Right kidney (tissue), 1 donor: Measurements from ENCODE around the gene PSMD2.
A peak's percentile ranks its signal among the peaks of the same experiment; 100 is the strongest.
"Not testable (repeated sequence)": the region's sequence is repeated elsewhere in the genome, so short reads cannot be mapped to it uniquely, and the experiment has no call there.

ENCODE experiments used
- DNase-seq: peaks from one replicate; pipeline ENCODE4 v3.0.0-alpha.2; 2016

The PSMD2 gene

GRCh38 chr3:184338511-184338945 lies 39.5 kb downstream of the PSMD2 start:
- peak; percentile 76 for DNase-seq

GRCh38 chr3:184339001-184339400 lies 40.0 kb downstream of the PSMD2 start:
- peak; percentile 21 for DNase-seq

GRCh38 chr3:184339451-184340135 lies 40.6 kb downstream of the PSMD2 start:
- DNase-seq: not testable (repeated sequence)

- DNase-seq: no peak
These were observed 42.9 kb downstream of the PSMD2 start for GRCh38 chr3:184341925-184342324.

- no peak for DNase-seq
These were observed 44.3 kb downstream of the PSMD2 start for GRCh38 chr3:184343200-184343876.

- peak; percentile 33 for DNase-seq
These were observed 45.7 kb downstream of the PSMD2 start for GRCh38 chr3:184344579-184345316.

- DNase-seq: peak; percentile 66
These were observed 46.5 kb downstream of the PSMD2 start for GRCh38 chr3:184345317-184346144.

- no peak for DNase-seq
These were observed 47.6 kb downstream of the PSMD2 start for GRCh38 chr3:184346480-184347190.

GRCh38 chr3:184347321-184348056 lies 48.4 kb downstream of the PSMD2 start:
- DNase-seq: no peak

GRCh38 chr3:184348057-184348382 lies 49.0 kb downstream of the PSMD2 start:
- no peak for DNase-seq

- DNase-seq: no peak
These were observed 50.8 kb downstream of the PSMD2 start for GRCh38 chr3:184349563-184350470.

- no peak for DNase-seq
These were observed 51.6 kb downstream of the PSMD2 start for GRCh38 chr3:184350618-184351017.

- DNase-seq: no peak
These were observed 52.6 kb downstream of the PSMD2 start for GRCh38 chr3:184351511-184352148.

GRCh38 chr3:184352149-184352785 lies 53.2 kb downstream of the PSMD2 start:
- no peak for DNase-seq

- no peak for DNase-seq
These were observed 54.0 kb downstream of the PSMD2 start for GRCh38 chr3:184352897-184353545.

GRCh38 chr3:184353546-184353941 lies 54.5 kb downstream of the PSMD2 start:
- DNase-seq: no peak

- DNase-seq: peak; percentile 22
These were observed 55.2 kb downstream of the PSMD2 start for GRCh38 chr3:184354121-184354728.

GRCh38 chr3:184354754-184355153 lies 55.7 kb downstream of the PSMD2 start:
- no peak for DNase-seq
